GM18907 (cell line): ENCODE measurements around the gene TRIM52.
"Not testable (repeated sequence)": the region's sequence is repeated elsewhere in the genome, so short reads cannot be mapped to it uniquely, and the experiment has no call there.

ENCODE experiments used
- ATAC-seq: cut with Tn5 transposase; IDR thresholded peaks from one replicate; pipeline ENCODE4 v1.9.1; 2021; ENCODE audit warnings: mild to moderate bottlenecking, moderate library complexity; ENCODE audit not compliant: unreplicated experiment

Gene TRIM52

DNA sequence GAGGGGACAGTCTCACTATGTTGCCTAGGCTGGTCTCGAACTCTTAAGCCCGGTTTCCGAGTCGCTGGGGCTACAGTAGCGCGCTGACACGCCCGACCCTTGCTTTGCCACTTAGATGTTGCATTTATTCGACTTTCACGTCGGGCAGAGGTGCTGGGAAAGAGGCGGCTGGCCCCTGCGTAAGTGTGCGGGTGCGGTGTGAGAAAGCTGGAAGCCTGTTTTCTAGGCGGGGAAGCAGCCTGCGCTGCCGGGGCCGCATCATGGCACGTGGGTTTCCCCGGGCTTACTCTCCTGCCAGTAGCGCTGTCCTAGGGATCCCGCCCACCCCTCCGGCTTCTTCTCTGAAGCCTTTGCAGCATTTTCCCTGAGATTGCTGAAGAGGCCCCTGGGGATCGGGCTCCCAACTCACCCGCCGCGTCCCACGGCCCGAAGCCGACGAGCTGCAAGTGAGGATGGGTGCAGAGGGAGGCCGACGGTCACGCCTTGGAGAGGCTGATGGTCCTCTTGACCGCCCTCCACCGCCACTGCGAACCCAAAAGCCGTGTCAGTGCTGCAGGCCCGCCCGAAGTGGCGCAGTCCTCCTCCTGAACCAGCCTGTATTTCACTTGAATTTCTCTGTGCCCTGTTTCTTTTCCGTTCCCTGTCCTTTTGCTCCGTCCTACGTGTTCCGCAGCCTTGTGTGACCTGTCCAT, 43.7 kb downstream of the TRIM52 start:
- ATAC-seq = peak; percentile 30

DNA sequence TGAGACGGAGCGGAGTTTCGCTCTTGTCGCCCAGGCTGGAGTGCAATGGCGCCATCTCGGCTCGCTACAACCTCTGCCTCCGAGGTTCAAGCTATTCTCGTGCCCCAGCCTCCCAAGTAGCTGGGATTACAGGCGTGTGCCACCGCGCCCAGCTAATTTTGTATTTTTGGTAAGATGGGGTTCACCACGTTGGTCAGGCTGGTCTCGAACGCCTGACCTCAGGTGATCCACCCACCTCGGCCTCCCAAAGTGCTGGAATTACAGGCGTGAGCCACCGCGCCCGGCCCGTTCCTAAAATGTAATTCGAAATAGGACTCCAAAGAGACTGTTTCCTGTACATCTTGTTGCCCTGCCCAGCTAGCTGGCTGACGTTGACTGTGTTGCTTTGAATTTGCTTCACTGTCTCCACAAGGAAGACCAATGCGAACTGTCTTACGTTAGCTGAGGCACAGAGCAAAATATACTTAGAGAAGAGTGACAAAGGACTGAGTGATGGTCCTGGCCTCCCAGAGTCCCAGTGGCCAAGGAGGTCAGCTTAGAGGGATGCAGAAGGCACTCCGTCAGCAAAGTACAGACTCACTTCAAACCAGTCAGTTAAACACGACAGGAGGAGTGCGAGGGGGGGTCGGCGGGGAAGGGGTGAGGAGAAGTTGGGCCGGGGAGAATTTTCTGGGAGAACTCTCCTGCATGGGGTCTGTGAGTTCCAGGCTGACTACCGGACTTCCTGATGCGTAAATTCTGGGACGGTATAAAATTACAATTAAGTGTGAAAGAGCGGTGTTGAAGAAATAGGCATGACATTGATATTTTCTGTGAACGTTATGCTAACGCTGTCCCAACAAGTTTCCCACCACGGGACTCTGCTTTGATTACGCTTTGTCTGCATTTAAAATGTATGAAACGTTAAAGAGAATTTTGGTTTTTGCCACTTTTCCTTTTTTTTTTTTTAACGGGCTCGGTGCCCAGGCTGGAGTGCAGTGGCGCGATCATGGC, 44.6 kb downstream of the TRIM52 start:
- ATAC-seq = no peak

DNA sequence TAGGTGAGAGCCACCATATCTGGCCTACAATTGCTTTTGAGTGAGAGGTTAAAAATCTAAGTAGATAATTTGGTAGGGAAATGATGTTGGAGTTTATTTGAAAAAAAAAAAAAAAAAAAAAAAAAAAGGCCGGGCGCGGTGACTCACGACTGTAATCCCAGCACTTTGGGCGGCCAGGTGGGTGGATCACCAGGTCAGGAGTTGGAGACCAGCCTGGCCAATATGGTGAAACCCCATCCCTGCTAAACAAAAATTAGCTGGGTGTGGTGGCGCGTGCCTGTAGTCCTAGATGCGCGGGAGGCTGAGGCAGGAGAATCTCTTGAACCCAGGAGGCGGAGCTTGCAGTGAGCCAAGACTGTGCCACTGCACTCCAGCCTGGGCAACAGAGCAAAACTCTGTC, 46.7 kb downstream of the TRIM52 start:
- ATAC-seq = not testable (repeated sequence)

DNA sequence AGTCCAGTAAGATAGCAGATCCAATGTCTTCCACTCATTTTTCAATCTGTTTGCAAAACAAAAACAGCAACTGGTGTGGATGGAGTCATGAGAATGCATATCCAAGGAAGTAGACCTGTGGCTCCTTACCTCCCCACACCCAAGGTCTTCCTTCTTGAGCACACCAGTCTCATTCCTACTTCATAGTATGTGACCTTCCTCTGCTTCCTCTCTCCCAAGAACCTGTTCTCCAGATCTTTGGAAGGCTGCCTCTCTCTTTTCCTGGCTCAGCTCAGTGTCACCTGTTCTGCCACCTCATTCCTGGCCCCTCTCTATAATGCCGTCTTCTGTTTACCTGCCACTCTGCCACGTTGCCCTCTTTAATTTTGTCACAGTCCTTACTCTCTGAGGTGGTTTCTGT, 48.0 kb downstream of the TRIM52 start:
- ATAC-seq = no peak

DNA sequence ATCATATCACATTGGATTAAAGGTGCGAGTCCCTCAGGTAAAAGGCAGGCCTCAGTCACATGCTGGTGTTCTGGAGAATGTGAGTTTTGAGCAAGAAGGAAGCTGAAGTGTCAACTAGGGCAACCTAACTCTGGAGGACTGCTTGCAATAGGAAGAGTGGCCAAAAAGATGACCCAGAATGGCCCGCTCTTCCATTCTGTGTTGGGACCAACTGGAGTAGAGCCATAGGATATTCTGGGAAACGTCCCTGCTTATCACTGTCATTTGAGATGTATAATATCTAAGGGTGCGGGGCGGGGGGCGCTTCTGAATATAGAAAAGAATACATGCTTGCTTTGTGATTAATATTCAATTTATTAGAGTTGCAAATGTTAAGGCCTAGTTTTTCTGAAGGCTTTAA, 48.9 kb downstream of the TRIM52 start:
- ATAC-seq = no peak

DNA sequence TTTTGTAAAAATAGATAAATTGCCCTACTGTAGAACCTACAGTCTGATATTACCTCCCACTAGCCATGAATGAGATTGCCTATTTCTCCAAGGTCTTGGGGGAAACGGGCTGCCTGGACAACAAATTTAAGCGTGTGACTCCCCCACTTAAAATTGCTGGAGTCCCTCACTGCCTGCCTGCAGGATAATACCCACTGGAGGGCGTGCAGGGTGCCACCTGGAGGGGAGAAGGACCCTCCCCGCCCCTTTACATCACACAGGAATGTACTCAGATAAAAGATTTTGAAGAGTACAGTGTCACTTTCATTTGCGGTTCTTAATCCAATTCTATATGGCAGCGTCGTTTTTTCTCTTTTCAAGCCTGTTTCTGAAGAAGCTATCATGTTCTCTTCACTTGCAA, 49.7 kb downstream of the TRIM52 start:
- no peak for ATAC-seq

DNA sequence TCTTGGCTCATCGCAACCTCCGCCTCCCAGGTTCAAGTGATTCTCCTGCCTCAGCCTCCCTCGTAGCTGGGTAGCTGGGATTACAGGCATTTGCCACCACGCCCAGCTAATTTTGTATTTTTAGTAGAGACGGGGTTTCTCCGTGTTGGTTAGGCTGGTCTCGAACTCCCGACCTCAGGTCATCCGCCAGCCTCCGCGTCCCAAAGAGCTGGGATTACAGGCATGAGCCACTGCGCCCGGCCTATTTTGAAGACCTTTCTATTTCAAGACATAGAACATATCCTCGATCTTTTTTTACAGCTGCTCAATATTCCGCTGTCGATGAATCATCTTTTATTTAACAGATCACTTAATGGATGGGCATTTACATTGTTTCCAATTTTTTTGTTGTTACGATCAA, 50.2 kb downstream of the TRIM52 start:
- ATAC-seq = not testable (repeated sequence)

DNA sequence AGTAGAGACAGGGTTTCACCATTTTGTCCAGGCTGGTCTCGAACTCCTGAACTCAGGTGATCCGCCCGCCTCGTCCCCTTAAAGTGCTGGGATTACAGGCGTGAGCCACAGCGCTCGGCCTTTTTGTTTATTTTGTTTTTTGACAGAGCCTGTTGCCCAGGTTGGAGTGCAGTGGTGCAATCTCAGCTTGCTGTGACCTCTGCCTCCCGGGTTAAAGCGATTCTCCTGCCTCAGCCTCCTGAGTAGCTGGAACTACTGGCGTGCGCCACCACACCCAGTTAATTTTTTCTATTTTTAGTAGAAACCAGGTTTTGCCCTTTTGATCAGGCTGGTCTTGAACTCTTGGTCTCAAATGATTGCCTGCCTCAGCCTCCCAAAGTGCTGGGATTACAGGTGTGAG, 50.8 kb downstream of the TRIM52 start:
- not testable (repeated sequence) for ATAC-seq

DNA sequence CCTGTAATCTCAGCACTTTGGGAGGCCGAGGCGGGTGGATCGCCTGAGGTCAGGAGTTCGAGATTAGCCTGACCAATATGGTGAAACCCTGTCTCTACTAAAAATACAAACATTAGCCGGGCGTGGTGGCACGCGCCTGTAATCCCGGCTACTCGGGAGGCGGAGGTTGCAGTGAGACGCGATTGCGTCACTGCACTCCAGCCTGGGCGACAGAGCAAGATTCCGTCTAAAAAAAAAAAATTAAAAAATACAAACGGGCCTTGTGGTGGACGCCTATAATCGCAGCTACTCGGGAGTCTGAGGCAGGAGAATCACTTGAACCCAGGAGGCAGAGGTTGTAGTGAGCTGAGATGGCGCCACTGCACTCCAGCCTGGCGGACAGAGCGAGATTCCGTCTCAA, 51.9 kb downstream of the TRIM52 start:
- not testable (repeated sequence) for ATAC-seq

DNA sequence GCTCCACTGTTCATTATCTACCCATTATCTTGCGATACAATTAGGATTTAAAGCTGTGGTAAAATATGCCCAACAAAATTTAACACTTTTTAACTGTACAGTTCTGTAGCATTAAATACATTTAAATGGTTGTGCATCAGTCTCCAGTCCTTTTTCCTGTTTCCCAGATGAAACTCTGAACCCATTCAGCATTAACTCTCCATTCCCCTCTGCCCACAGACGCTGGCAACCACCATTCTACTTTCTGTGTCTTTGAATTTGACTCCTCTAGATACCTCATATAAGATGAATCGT, 53.0 kb downstream of the TRIM52 start:
- ATAC-seq = no peak

DNA sequence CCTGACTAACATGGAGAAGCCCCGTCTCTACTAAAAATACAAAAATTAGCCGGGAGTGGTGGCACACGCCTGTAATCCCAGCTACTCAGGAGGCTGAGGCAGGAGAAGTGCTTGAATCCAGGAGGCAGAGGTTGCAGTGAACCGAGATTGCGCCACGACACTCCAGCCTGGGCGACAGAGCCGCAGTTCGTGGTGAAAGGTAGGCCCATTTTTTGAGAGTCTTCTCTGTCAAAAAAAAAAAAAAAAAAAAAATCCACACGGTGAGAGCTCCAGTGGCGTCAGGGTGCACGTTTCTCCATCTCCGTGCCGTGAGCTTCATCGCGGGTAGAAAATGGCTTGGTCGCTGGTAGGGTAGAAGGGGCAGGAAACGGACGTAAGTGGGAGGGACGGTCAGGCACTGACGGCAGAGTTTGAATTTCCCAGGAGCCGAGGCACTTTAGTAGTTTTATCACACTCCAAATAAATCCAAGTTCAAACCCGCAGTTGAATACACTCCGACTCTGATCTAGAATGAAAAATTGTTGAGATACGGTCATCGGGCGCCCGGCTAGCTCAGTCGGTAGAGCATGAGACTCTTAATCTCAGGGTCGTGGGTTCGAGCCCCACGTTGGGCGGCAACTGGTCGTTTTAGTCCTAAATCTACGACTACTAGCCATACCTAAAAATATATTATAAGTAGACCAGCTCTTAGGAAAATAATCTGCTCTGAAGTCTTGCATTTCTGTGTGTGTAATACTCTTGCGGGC, 53.6 kb downstream of the TRIM52 start:
- peak; percentile 38 for ATAC-seq

DNA sequence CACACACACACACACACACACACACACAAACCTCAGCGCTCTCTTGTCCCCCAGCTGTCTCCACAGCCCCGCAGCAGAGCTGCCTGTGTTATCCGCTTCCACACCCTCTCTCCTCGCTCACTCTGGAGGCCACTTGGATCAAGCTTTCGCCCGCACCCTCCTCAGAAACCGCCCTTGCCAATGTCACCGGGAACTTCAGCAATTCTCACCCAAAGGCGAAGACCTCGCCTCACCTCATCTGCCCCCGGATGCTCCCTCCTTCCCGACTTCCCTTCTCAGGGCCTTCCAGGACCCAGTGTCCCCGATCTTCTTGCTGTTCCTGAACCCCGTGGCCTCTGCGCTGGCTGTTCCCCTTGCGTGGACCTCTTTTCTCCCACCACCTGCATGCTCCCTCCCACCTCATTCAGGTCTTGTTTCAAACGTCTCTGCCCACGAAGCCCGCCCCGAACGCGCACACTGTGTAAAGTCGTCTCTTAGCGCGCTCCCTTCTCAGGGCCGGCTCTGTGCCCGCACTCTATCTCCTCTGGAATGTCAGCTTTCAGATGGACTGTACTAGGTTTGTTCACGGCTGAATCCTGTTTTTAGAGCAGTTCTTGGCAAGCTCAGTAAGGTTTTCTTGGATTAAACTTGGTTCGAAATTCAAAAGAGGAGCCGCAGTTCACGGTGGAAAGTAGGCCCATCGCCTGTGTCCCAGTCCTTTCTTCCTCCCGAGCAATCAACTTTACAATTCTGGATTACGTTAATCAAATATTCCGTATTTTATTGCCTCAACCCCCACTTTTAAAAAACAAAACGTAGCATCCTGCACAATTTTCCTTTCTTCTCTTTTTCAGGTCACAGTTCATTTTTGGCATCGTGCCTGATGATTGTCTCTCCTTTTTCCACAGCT, 54.9 kb downstream of the TRIM52 start:
- no peak for ATAC-seq
